Measurements from ENCODE around the gene JAKMIP3.

JAKMIP3 gene

GRCh38 chr10:132113766-132114365 is 48.1 kb downstream of the JAKMIP3 start:
- no peak for DNase-seq

DNA sequence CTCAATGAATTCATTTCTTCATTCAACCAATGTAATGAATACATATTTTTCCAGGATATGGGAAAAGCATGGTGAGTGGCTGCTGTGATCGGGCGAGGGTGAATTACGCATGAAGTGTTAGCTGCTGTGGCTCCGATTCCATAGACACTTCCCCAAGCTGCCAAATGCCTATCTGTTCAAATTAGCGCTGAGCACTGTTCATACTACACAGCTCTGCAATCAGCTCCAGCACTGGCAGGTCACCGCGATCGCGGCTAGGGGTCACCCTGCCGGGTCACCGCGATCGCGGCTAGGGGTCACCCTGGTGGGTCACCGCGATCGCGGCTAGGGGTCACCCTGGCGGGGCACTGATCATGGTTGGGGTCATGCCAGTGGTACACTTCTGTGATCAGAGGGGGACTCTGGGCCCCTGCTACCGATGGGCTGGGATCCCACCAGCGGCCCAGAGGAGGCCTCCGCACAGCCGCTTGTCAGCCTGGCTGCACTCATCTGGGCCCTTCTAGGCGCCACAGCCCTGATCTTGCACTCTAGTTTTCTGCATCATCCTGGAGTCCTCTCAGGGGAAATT is 49.3 kb downstream of the JAKMIP3 start:
- no peak for DNase-seq

Measured in SHP77 (cell line).